Activated CD4-positive, alpha-beta T cell treated with anti-CD3 and anti-CD28 coated beads, Interleukin-2, amount 50 U/mL, for 1 hour (primary cell): ENCODE results near the gene DPYD.

Experiments
- DNase-seq: peaks from one replicate; pipeline ENCODE4 v3.0.0-alpha.2; 2020

DPYD gene

GRCh38 chr1:97120806-97121205, 800.0 kb downstream of the DPYD start:
- DNase-seq, result no peak

DNA sequence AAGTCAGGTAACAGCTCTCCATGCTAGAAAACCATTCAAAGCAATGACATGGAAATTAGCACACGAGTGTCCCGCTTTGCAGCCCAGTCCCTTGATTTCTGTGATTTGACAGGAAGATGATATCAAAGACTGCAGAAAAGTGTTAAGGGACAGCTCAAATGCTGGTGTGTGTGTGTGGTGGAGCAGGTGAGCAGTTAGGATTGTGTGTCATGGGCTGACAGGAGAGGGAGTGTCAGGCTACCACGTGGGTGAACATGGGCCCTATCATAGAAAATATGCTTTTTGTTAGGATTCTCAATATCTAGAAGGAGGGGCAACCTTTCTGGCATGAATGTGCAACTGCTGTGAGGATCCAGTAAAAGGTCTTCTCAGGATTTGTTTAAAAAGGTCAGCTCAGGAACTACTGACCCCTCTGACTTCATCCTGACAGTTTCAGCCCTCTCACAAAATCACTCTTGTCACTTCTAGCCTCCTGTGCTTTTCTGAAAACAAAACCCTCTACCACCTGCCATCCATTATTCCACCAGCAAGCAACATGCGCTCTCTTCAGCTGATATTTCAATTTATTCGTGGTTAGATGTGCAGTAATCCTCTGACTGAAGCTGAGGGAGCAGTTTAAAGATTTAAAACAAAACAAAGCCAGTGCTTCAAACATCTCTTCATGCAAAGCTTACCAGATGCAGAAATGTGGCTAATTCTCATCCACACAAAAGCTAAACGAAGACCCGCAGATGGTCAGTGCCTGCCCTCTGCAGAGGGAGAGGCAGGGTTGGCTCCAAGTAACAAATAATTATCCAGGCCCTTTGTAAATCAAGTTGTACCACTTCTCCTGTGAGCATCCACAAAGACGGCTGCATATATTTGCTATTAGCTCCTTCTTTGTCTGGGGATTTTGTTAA, 801.3 kb downstream of the DPYD start:
- no peak for DNase-seq

GRCh38 chr1:97114842-97115241, 806.0 kb downstream of the DPYD start:
- DNase-seq, result no peak

DNA sequence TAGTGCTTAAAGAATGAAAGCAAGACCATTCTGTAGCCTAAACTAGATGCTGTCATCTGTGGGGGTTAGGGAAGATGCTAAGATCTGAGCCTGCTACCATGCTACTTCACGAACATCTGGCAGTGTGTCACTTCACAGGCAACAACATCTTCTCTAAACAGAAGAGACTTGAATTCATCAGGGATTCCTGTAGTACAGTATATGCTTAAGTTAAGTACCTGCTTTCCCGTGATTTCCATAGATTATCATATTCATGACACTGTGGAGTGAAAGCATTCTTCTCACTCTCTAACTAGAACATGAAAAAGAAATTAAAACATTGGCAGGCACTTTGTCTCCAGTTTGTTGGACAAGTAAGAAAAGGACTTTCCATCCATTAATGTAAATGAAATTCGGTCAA, 808.4 kb downstream of the DPYD start:
- no peak for DNase-seq

GRCh38 chr1:97108179-97108578, 812.7 kb downstream of the DPYD start:
- DNase-seq, result no peak

- no peak for DNase-seq
These were observed 815.3 kb downstream of the DPYD start for GRCh38 chr1:97105531-97105930.

DNA sequence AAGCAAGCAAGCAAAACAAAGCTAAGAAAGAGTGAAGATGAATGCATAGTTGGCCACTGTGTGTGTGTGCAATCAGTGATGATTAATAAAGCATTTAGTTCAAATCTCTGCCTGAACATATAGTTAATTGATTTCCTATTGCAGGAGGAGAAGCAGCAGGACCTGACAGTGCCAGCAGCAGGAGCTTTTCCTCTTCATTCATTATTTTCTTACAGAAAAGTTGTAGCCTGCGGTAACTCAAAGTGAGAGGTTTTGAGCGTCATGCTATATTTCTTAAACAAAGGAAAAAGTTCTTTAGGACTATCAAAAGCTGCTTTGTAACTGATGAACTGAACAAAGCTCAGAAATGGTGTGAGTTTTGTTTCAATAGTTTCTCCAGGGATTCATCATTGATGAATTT, 819.3 kb downstream of the DPYD start:
- DNase-seq, result no peak

DNA sequence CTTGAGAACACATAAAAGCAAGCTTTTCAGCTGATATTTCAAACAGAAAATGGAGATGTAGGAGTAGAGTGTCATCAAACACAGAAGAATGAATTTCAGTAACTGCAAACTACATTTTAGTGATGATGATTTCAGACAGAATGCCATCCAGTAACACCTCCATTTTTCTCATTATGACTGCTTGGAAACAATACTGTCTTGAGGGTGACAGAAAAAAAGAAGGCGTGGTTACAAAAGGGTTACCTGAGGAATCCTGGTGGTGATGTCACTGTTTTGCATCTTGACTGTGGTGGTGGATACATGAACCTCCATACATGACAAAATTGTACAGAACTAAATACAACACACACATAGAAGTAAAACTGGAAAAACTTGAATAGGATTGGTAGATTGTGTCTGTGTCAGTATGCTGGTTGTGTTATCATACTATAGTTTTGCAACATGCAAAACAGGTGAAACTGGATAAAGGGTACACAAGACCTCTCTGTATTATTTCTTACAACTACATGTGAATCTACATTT, 823.4 kb downstream of the DPYD start:
- no peak for DNase-seq

DNA sequence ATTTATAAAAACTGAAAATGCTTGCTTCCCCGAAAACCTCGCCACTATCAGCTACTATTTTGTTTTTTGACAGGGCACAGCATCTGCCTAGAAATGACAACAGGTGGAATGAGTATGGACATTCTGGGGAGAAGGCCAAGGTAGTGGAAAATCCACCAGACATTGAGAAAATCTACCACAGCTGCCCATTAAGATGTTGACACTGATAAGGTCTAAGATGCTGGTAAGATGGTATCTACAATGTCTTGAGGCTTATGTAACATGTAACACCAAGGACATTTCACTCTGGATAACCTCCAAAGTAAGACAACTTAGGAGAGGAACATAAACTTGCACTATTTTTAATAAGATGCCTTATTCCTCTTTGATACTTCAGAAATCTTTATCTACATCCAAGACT, 825.1 kb downstream of the DPYD start:
- no peak for DNase-seq

- DNase-seq, result no peak
These were observed 826.4 kb downstream of the DPYD start for GRCh38 chr1:97094247-97094972.

GRCh38 chr1:97093741-97094140, 827.1 kb downstream of the DPYD start:
- DNase-seq, result no peak

GRCh38 chr1:97092824-97093223, 828.0 kb downstream of the DPYD start:
- no peak for DNase-seq

- DNase-seq, result no peak
These were observed 829.2 kb downstream of the DPYD start for GRCh38 chr1:97091679-97092078.

DNA sequence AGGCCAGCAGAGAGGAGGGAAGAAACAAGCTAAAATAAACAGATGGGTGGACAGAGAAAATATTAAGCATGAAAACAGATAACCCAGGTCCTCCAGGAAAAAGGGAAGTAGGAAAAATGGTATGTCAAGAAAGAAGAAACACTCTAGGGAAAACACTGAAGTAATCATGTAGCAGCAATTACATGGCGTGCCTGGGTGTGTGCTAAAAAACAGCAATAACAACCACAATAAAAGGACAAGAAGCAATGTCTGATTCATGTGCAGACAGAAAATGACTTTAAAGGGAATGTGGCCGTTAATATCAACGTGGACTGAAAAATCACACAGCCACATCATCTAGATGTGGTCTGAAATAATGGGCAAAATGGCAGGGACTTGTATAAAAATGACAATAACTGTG, 829.6 kb downstream of the DPYD start:
- DNase-seq, result no peak

- DNase-seq, result no peak
These were observed 830.1 kb downstream of the DPYD start for GRCh38 chr1:97090725-97091124.

GRCh38 chr1:97089173-97089572, 831.7 kb downstream of the DPYD start:
- DNase-seq, result no peak

DNA sequence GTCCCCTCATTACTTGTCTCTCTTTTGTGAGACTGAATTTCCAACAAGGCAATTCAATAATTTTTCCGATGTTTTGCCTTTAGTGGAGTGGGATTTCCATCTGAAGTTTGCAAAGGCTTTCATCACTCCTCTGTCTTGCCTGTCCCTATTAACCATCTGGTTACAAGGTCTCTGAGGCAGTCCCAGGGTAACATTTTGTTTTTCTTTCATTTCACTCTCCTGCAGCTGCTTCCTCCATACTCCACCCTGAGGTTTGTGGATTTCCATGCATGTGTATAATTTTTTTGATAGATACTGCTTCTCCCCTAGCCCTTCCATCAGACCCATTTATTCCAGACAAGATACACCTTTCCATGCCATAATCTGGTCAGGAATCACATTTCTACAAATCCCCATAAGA, 832.4 kb downstream of the DPYD start:
- no peak for DNase-seq

GRCh38 chr1:97084546-97084945, 836.3 kb downstream of the DPYD start:
- DNase-seq, result no peak

DNA sequence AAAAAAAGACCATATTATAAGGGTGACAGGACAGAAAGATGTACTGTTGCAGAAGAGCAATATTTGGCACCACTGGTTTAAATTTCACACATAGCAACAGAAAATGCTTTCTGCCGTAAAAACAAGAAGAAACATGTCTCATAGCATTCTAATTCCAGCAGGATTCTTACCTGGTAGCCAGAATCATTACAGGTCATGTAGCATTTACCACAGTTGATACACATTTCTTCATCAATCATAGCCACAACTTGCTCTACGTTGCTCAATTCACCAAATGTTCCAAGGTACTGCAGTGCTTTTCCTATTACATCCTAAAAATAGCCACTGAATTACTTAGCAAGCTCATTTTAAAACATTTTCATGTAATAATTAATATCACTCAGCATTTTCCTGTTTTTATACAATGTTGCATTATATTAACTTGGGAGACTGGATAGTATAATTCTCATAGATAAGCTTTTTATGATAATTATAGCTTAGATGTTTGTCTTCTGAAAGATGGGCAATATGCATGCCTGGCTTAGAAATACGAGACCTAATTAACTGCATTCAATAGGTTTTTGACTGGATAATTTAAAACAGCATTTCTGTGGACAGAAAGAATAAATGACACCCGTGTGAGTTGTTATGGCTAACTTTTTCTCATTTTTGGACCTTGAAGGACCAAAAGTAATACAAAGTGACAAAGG, 838.5 kb downstream of the DPYD start:
- DNase-seq, result no peak

DNA sequence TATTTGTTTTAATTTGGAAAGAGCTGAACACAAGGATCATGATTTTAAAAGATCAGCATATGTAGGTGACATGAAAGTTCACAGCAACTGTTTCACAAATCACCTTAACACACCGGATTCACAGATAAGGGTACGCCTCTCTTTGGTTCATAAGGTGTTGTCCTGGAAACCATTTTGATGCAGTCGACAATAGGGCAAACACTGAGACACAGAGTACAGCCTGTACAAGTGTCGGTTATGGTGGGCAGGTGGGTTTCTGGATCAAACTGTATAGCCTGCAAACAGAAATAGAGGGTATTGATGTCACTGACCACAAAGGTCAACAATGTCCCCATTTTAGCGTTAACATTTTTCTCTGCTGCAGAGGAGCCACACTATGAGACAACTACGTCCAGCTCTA, 842.0 kb downstream of the DPYD start:
- no peak for DNase-seq

DNA sequence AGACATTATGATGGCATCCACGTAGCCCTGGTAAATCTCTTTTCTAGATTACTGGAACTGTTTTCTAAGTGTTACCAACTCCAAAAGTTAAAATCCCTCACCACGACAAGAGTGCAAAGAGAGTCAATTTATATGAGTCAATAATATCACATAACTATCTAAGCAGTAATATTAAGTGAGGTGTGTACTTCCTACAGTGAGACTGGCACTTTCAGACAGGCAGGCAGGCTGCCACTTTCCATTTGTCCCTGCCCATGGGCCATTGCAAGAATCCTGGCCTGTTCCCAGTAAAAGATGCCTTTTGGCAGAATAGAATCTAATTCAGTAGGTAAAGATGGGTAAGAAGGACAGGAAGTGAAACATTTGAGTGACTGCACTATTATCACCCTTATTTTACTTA, 843.6 kb downstream of the DPYD start:
- DNase-seq, result no peak

DNA sequence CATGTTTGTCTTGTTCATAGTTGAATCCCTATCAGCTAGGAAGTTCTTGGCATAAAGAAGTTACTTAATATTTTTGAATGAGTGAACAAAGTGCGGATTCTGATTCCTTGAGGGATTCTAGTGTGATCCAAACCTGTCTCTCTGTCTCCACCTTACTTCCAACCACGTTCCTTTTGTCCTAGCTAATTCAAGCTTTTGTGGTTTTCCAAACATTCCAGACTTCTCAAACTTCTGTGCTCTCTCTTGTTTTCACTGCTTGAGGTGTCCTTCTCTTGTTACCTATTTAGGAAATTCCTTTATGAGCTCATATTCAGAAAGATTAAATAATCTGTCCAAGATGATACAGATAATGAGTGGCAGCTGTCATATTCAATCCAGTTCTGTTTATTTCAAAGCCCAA, 846.1 kb downstream of the DPYD start:
- no peak for DNase-seq

DNA sequence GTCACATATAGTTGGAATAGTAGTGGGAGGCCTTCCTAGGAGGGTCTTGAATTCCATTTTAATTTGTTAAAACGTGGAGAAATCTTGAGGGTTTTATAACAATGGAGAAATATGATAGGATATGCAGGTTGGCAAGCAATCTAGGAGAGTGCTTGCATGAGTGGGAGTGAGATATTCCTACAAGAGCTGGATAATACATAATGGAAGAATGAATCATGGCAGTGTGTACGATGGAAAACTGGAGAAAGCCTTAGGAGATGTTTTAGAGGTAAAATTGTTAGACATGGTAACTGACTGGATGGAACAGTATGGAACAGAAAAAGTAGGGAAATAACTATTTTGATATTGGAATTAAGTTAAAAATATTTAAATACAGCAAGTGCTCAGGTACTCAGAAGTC, 846.9 kb downstream of the DPYD start:
- no peak for DNase-seq

DNA sequence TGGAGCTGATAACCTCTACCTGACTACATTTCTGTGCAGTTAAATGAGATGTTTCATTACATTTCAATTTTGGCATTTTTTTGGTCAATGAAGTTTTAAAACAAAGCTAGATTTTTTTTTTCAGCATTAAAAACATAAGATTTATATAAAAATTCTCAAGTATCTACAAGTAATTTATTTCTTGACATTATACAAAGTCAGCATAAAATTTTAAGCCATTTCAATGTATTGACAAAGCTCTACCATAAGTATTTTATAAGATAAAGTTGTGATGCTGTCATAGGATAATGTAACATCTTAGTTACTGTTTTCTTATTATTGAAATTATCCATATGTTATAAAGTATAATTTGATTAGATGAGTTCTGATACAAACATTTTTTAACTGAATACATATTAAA, 847.7 kb downstream of the DPYD start:
- DNase-seq, result no peak
